GM11168 (cell line): ENCODE measurements around the gene RNU5D-1.
"Not testable (repeated sequence)": the region's sequence is repeated elsewhere in the genome, so short reads cannot be mapped to it uniquely, and the experiment has no call there.

ENCODE experiments used
- in situ Hi-C: fragments of 300-500 bp; cut with MboI; formaldehyde crosslinking; loops from one replicate; pipeline ENCODE4 v1.12.0; 2022; ENCODE audit warnings: low sequenced_read_pairs; ENCODE audit not compliant: unreplicated experiment

Gene RNU5D-1

GRCh38 chr1:44705470-44705869 lies 25.5 kb downstream of the RNU5D-1 start:
- in situ Hi-C loops = no loop called here

GRCh38 chr1:44701141-44701573 lies 29.8 kb downstream of the RNU5D-1 start:
- in situ Hi-C loops = no loop called here

GRCh38 chr1:44700573-44700972 lies 30.4 kb downstream of the RNU5D-1 start:
- in situ Hi-C loops = no loop called here

- in situ Hi-C loops = not testable (repeated sequence)
Measured at GRCh38 chr1:44699375-44699774, 31.6 kb downstream of the RNU5D-1 start.

GRCh38 chr1:44698138-44698537 lies 32.8 kb downstream of the RNU5D-1 start:
- in situ Hi-C loops = no loop called here

GRCh38 chr1:44696789-44697345 lies 34.1 kb downstream of the RNU5D-1 start:
- in situ Hi-C loops = no loop called here

DNA sequence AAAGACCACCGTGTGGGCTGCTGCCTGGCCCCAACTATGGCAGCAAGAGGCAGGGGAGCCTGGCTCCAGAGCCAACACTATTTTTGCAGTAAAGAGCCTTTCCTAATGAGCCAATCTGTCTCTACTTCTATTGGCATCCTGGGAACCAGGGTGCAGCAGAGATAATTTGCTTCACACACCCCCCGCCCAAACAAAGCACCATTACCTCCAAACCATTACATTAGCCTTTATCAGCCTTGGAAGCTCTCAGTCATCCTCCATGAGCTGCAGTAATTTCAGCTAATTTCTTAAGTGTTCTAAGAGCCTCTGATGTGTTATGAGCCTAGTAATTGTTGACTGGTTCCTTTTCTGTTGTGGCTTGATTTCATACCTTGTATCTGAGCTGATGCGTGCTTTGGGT lies 34.9 kb downstream of the RNU5D-1 start:
- in situ Hi-C loops = no loop called here

DNA sequence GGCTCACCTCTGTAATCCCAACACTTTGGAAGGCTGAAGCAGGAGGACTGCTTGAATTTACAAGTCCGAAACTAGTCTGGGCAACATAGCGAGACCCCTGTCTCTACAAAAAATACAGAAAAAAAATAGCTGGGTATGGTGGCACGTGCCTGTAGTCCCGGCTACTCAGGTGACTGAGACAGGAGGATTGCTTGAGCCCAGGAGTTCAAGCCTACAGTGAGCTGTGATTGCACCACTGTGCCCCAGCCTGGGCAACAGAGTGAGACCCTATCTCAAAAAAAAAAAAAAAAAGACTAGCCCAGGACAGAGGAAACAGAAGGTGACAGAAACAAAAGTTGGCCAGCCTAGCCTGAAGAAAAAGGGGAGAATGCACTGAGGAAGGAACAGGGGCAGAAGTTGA lies 35.3 kb downstream of the RNU5D-1 start:
- in situ Hi-C loops = no loop called here

DNA sequence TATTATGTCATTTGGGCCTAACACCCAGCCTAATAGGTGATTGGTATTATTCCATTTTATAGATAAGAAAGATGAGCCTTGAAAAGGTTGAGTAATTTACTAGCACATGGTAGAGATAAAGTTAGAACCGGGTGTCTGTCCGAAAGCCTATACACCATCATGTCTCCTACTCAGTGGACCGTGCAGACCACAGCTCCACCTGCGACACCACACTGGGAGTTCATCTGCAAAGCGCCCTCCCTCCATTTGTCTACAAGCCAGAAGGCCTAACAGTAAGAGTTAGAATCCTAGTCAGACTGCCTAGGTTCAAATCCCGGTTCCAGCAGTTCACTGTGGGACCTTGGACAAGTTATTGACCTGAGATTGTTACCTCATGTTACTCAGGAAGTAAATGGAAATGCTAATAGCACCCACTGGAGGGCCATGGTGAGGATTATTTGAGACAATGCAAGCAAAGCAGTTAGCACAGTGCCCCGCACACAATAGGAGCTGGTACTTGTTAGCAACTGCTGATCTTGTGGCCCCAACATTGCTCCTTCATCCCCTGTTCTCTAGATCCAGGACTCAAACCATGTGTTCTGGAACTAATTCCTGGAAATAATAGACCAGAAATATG lies 36.0 kb downstream of the RNU5D-1 start:
- in situ Hi-C loops = no loop called here

DNA sequence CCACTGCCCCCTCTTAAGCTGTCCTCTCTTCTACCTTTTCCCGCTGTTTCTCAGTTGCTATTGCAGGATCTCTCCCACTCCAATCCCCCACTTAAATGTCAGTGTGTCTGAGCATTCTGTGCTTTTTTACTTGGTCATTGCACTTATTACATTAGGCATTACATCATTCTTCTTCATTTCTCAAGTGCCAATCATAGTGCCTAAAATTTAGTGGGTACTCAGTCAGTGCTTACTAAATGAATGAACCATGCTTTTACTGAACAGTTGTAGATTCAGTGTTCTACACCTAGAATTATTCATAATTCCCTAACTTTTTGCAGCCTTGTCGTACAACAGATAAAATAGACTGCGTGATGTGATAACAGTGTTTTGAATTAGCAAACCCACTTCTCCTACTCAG lies 37.1 kb downstream of the RNU5D-1 start:
- in situ Hi-C loops = no loop called here

- in situ Hi-C loops = no loop called here
Measured at GRCh38 chr1:44693159-44693558, 37.8 kb downstream of the RNU5D-1 start.

GRCh38 chr1:44689447-44689765 lies 41.6 kb downstream of the RNU5D-1 start:
- in situ Hi-C loops = no loop called here

GRCh38 chr1:44688760-44689446 lies 42.1 kb downstream of the RNU5D-1 start:
- in situ Hi-C loops = no loop called here

DNA sequence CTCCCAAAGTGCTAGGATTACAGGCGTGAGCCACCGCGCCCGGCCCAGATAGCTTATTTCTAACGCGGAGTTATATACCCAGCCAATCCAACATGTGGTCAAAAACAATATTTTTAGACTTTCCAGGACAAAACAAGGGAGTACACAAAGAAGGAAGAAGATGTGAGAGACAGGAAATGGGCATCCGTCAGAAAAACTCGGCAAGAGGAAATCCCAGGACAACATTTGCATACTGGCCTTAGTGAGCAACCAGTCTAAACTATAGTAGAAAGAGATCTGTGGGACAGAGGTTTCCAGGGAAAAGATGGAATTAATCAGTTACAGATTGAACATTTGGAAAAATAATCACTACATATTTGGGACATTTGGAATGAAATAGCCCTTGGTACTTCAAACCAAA lies 45.1 kb downstream of the RNU5D-1 start:
- in situ Hi-C loops = no loop called here

- in situ Hi-C loops = no loop called here
Measured at GRCh38 chr1:44685218-44685617, 45.8 kb downstream of the RNU5D-1 start.

DNA sequence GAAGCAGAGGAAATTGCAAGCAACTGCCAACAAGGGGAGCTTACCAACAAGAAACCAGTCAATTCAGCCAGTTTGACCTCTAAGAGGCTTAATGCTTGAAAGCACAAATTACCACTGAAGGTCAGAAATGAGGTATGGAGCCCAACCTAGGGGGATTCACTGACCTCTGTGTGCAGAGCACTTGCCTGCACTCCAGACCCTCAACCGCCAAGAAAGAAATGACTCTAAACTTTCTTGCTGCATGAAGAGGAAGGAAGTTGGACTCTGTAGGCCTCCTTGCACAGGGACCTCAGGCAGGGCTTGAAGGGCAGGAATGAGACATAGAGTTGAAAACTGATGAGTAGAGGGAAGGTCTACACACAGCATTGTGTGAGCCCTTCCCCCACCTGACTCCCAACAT lies 46.4 kb downstream of the RNU5D-1 start:
- in situ Hi-C loops = no loop called here

DNA sequence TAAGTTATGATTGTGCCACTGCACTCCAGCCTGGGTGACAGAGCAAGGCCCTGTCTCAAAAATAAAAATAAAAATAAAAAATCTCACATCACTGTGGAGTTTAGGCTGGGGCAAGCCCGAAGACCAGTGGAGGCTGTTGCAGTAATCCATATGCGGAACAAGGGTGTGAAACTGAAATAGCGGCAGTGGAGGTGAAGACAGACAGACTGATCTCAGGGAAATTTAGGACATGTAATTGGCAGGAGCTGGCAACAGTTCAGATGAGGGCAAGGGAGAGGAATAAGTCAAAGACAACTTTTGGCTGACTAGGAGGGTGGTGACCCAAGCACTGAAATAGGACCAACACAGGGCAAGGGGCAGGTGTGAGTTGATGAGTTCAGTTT lies 48.1 kb downstream of the RNU5D-1 start:
- in situ Hi-C loops = no loop called here

DNA sequence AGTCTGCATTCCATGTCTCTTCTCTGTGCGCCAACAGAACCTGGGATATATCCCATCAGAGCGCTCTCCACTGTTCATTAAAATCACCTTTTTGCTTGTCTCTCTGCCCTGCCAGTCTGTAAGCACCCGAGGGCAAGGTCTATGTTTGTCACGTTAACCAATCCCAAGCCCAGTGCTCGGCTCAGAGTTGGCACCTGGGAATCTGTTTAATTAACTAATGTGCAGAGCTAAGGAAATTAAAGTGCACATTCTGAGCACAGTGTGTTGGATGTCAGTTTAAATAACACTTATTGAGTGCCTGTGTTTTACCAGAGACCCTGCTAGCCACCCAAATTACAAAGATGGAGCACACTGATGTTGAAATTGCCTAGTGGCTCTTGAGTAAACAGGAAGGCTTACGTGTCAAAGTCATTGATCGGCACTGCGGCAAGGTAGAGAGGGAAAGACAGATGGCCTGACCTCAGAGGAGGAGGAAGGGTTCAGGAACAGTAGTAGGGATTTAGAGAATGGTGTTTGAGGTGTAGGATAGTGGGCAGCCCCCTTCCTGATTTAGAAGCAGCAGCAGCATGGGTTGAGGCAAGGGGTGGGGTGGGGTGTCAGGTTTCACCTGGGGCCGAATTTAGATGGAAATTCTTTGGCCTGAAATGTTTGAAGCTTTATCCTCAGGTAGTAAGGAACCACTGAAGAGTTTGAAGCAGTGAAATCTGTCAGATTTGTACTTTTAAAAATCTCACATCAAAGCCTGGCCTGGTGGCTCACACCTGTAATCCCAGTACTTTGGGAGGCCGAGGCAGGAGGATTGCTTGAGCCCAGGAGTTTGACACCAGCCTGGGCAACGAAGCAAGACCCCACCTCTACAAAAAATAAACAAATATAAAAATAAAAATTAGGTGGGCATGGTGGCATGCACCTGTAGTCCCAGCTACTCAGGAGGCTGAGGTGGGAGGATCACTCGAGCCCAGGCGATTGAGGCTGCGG lies 48.8 kb downstream of the RNU5D-1 start:
- in situ Hi-C loops = no loop called here
